ENCODE data around the gene NDUFB8.

The NDUFB8 gene

GRCh38 chr10:100567249-100567648 lies 37.6 kb upstream of the NDUFB8 start:
- H3K27me3 ChIP-seq (ENCODE audit: control insufficient read depth in 2 of 2, insufficient read depth in 2 of 2, low read length in 2 of 2): peaks cover 35 to 60% of the 10 kb centered on the region in 2 donors

GRCh38 chr10:100566561-100566960 lies 36.9 kb upstream of the NDUFB8 start:
- Histone ChIP-seq H3K27me3 (ENCODE audit: control insufficient read depth in 2 of 2, insufficient read depth in 2 of 2, low read length in 2 of 2) (peaks cover 32 to 61% of the 10 kb centered on the region in 2 donors), H3K4me3 (ENCODE audit: low read length in 2 of 2) (no peak overlapping the region), H3K9me3 (ENCODE audit: control insufficient read depth in 2 of 2, low read length in 2 of 2) (no peaks in the 10 kb centered on the region), H3K27ac (ENCODE audit: low read depth in 2 of 2, low read length in 2 of 2) (no peak overlapping the region), H3K9ac (ENCODE audit: low read depth in 1 of 2, low read length in 2 of 2) (no peak overlapping the region), H3K4me1 (ENCODE audit: control insufficient read depth in 2 of 2, insufficient read depth in 2 of 2, low read length in 2 of 2) (peaks cover 0 to 3% of the 10 kb centered on the region in 2 donors), H3K36me3 (ENCODE audit: control insufficient read depth in 2 of 2, insufficient read depth in 2 of 2, low read length in 2 of 2) (no peaks in the 10 kb centered on the region)

More at GRCh38 chr10:100567249-100567648, 37.6 kb upstream of the NDUFB8 start:
- no peaks in the 10 kb centered on the region for H3K4me1 ChIP-seq (ENCODE audit: control insufficient read depth in 2 of 2, insufficient read depth in 2 of 2, low read length in 2 of 2)
- H3K36me3 ChIP-seq (ENCODE audit: control insufficient read depth in 2 of 2, insufficient read depth in 2 of 2, low read length in 2 of 2): no peaks in the 10 kb centered on the region
- no peaks in the 10 kb centered on the region for H3K9me3 ChIP-seq (ENCODE audit: control insufficient read depth in 2 of 2, low read length in 2 of 2)
- H3K9ac ChIP-seq (ENCODE audit: low read depth in 1 of 2, low read length in 2 of 2): no peak overlapping the region
- no peak overlapping the region for H3K4me3 ChIP-seq (ENCODE audit: low read length in 2 of 2)
- no peak overlapping the region for H3K27ac ChIP-seq (ENCODE audit: low read depth in 2 of 2, low read length in 2 of 2)

GRCh38 chr10:100565206-100565985 lies 35.7 kb upstream of the NDUFB8 start:
- Histone ChIP-seq H3K36me3 (ENCODE audit: control insufficient read depth in 2 of 2, insufficient read depth in 2 of 2, low read length in 2 of 2) (no peaks in the 10 kb centered on the region), H3K9ac (ENCODE audit: low read depth in 1 of 2, low read length in 2 of 2) (no peak overlapping the region), H3K4me1 (ENCODE audit: control insufficient read depth in 2 of 2, insufficient read depth in 2 of 2, low read length in 2 of 2) (peaks cover 0 to 3% of the 10 kb centered on the region in 2 donors), H3K9me3 (ENCODE audit: control insufficient read depth in 2 of 2, low read length in 2 of 2) (no peaks in the 10 kb centered on the region), H3K27ac (ENCODE audit: low read depth in 2 of 2, low read length in 2 of 2) (no peak overlapping the region), H3K4me3 (ENCODE audit: low read length in 2 of 2) (no peak overlapping the region), H3K27me3 (ENCODE audit: control insufficient read depth in 2 of 2, insufficient read depth in 2 of 2, low read length in 2 of 2) (peaks cover 30 to 53% of the 10 kb centered on the region in 2 donors)

GRCh38 chr10:100562008-100562672 lies 32.5 kb upstream of the NDUFB8 start:
- no peak overlapping the region for H3K9ac ChIP-seq (ENCODE audit: low read depth in 1 of 2, low read length in 2 of 2)
- no peak overlapping the region for H3K4me3 ChIP-seq (ENCODE audit: low read length in 2 of 2)
- peaks cover 0 to 3% of the 10 kb centered on the region in 2 donors for H3K4me1 ChIP-seq (ENCODE audit: control insufficient read depth in 2 of 2, insufficient read depth in 2 of 2, low read length in 2 of 2)
- H3K36me3 ChIP-seq (ENCODE audit: control insufficient read depth in 2 of 2, insufficient read depth in 2 of 2, low read length in 2 of 2): no peaks in the 10 kb centered on the region
- H3K27me3 ChIP-seq (ENCODE audit: control insufficient read depth in 2 of 2, insufficient read depth in 2 of 2, low read length in 2 of 2): peaks cover 13 to 28% of the 10 kb centered on the region in 2 donors
- H3K27ac ChIP-seq (ENCODE audit: low read depth in 2 of 2, low read length in 2 of 2): no peak overlapping the region
- no peaks in the 10 kb centered on the region for H3K9me3 ChIP-seq (ENCODE audit: control insufficient read depth in 2 of 2, low read length in 2 of 2)

- Histone ChIP-seq H3K36me3 (ENCODE audit: control insufficient read depth in 2 of 2, insufficient read depth in 2 of 2, low read length in 2 of 2) (peaks cover 0 to 5% of the 10 kb centered on the region in 2 donors), H3K9me3 (ENCODE audit: control insufficient read depth in 2 of 2, low read length in 2 of 2) (no peaks in the 10 kb centered on the region), H3K27ac (ENCODE audit: low read depth in 2 of 2, low read length in 2 of 2) (no peak overlapping the region), H3K27me3 (ENCODE audit: control insufficient read depth in 2 of 2, insufficient read depth in 2 of 2, low read length in 2 of 2) (peaks cover 10 to 20% of the 10 kb centered on the region in 2 donors), H3K4me1 (ENCODE audit: control insufficient read depth in 2 of 2, insufficient read depth in 2 of 2, low read length in 2 of 2) (peaks cover 0 to 3% of the 10 kb centered on the region in 2 donors), H3K4me3 (ENCODE audit: low read length in 2 of 2) (no peak overlapping the region), H3K9ac (ENCODE audit: low read depth in 1 of 2, low read length in 2 of 2) (no peak overlapping the region)
Measured at GRCh38 chr10:100561005-100561404, 31.3 kb upstream of the NDUFB8 start.

- Histone ChIP-seq H3K9me3 (ENCODE audit: control insufficient read depth in 2 of 2, low read length in 2 of 2) (no peaks in the 10 kb centered on the region), H3K4me3 (ENCODE audit: low read length in 2 of 2) (no peak overlapping the region), H3K9ac (ENCODE audit: low read depth in 1 of 2, low read length in 2 of 2) (no peak overlapping the region), H3K4me1 (ENCODE audit: control insufficient read depth in 2 of 2, insufficient read depth in 2 of 2, low read length in 2 of 2) (peaks cover 0 to 3% of the 10 kb centered on the region in 2 donors), H3K36me3 (ENCODE audit: control insufficient read depth in 2 of 2, insufficient read depth in 2 of 2, low read length in 2 of 2) (peaks cover 0 to 5% of the 10 kb centered on the region in 2 donors), H3K27me3 (ENCODE audit: control insufficient read depth in 2 of 2, insufficient read depth in 2 of 2, low read length in 2 of 2) (peaks cover 7 to 14% of the 10 kb centered on the region in 2 donors), H3K27ac (ENCODE audit: low read depth in 2 of 2, low read length in 2 of 2) (no peak overlapping the region)
Measured at GRCh38 chr10:100560248-100560647, 30.6 kb upstream of the NDUFB8 start.

- Histone ChIP-seq H3K36me3 (ENCODE audit: control insufficient read depth in 2 of 2, insufficient read depth in 2 of 2, low read length in 2 of 2) (peaks cover 4 to 16% of the 10 kb centered on the region in 2 donors), H3K9me3 (ENCODE audit: control insufficient read depth in 2 of 2, low read length in 2 of 2) (no peaks in the 10 kb centered on the region), H3K4me3 (ENCODE audit: low read length in 2 of 2) (no peak overlapping the region), H3K27me3 (ENCODE audit: control insufficient read depth in 2 of 2, insufficient read depth in 2 of 2, low read length in 2 of 2) (no peaks in the 10 kb centered on the region), H3K9ac (ENCODE audit: low read depth in 1 of 2, low read length in 2 of 2) (no peak overlapping the region), H3K4me1 (ENCODE audit: control insufficient read depth in 2 of 2, insufficient read depth in 2 of 2, low read length in 2 of 2) (no peaks in the 10 kb centered on the region), H3K27ac (ENCODE audit: low read depth in 2 of 2, low read length in 2 of 2) (no peak overlapping the region)
Measured at GRCh38 chr10:100554902-100555301, 25.2 kb upstream of the NDUFB8 start.

GRCh38 chr10:100553929-100554328 lies 24.3 kb upstream of the NDUFB8 start:
- Histone ChIP-seq H3K9me3 (ENCODE audit: control insufficient read depth in 2 of 2, low read length in 2 of 2) (no peaks in the 10 kb centered on the region), H3K4me1 (ENCODE audit: control insufficient read depth in 2 of 2, insufficient read depth in 2 of 2, low read length in 2 of 2) (no peaks in the 10 kb centered on the region), H3K9ac (ENCODE audit: low read depth in 1 of 2, low read length in 2 of 2) (no peak overlapping the region), H3K27ac (ENCODE audit: low read depth in 2 of 2, low read length in 2 of 2) (no peak overlapping the region), H3K4me3 (ENCODE audit: low read length in 2 of 2) (no peak overlapping the region), H3K36me3 (ENCODE audit: control insufficient read depth in 2 of 2, insufficient read depth in 2 of 2, low read length in 2 of 2) (peaks cover 11 to 24% of the 10 kb centered on the region in 2 donors), H3K27me3 (ENCODE audit: control insufficient read depth in 2 of 2, insufficient read depth in 2 of 2, low read length in 2 of 2) (no peaks in the 10 kb centered on the region)

GRCh38 chr10:100551738-100552137 lies 22.1 kb upstream of the NDUFB8 start:
- H3K4me1 ChIP-seq (ENCODE audit: control insufficient read depth in 2 of 2, insufficient read depth in 2 of 2, low read length in 2 of 2): no peaks in the 10 kb centered on the region
- H3K4me3 ChIP-seq (ENCODE audit: low read length in 2 of 2): no peak overlapping the region
- H3K36me3 ChIP-seq (ENCODE audit: control insufficient read depth in 2 of 2, insufficient read depth in 2 of 2, low read length in 2 of 2): peaks cover 27 to 43% of the 10 kb centered on the region in 2 donors
- no peak overlapping the region for H3K27ac ChIP-seq (ENCODE audit: low read depth in 2 of 2, low read length in 2 of 2)
- H3K27me3 ChIP-seq (ENCODE audit: control insufficient read depth in 2 of 2, insufficient read depth in 2 of 2, low read length in 2 of 2): no peaks in the 10 kb centered on the region
- H3K9ac ChIP-seq (ENCODE audit: low read depth in 1 of 2, low read length in 2 of 2): no peak overlapping the region
- H3K9me3 ChIP-seq (ENCODE audit: control insufficient read depth in 2 of 2, low read length in 2 of 2): no peaks in the 10 kb centered on the region

- peaks cover 27 to 39% of the 10 kb centered on the region in 2 donors for H3K36me3 ChIP-seq (ENCODE audit: control insufficient read depth in 2 of 2, insufficient read depth in 2 of 2, low read length in 2 of 2)
Measured at GRCh38 chr10:100551196-100551595, 21.5 kb upstream of the NDUFB8 start.

More at GRCh38 chr10:100551196-100551595, 21.5 kb upstream of the NDUFB8 start:
- Histone ChIP-seq H3K27ac (ENCODE audit: low read depth in 2 of 2, low read length in 2 of 2) (no peak overlapping the region), H3K9ac (ENCODE audit: low read depth in 1 of 2, low read length in 2 of 2) (no peak overlapping the region), H3K4me1 (ENCODE audit: control insufficient read depth in 2 of 2, insufficient read depth in 2 of 2, low read length in 2 of 2) (no peaks in the 10 kb centered on the region), H3K9me3 (ENCODE audit: control insufficient read depth in 2 of 2, low read length in 2 of 2) (no peaks in the 10 kb centered on the region), H3K4me3 (ENCODE audit: low read length in 2 of 2) (no peak overlapping the region), H3K27me3 (ENCODE audit: control insufficient read depth in 2 of 2, insufficient read depth in 2 of 2, low read length in 2 of 2) (no peaks in the 10 kb centered on the region)

All from mucosa of rectum (tissue), 2 donors.